Cardiac fibroblast (primary cell): ENCODE data around the gene UFSP1.

Source experiments
- DNase-seq, 2 donors: peaks; one replicate each; pipeline versions ENCODE4 v3.0.0 to v3.0.0-alpha.2; 2010; ENCODE audit warnings: low read depth in 2 of 2
- H3K4me3 ChIP-seq, 2 donors: replicated peaks in 1 of 2; 1 replicate in 1 of 2; 2 replicates in 1 of 2; pipeline ENCODE4 v1.5.1; 2011; ENCODE audit warnings: low read depth in 2 of 2, low read length in 2 of 2, mild to moderate bottlenecking in 2 of 2, moderate library complexity in 1 of 2
- CTCF ChIP-seq: IDR thresholded peaks from one replicate; pipeline ENCODE4 v1.5.1; 2011; ENCODE audit warnings: low read depth, mild to moderate bottlenecking, low read length, inconsistent platforms

Gene UFSP1

GRCh38 chr7:100900978-100901377 is 11.5 kb upstream of the UFSP1 start:
- H3K4me3 ChIP-seq, result no peak overlapping the region
- TF ChIP-seq CTCF, result no peak
- no peak for DNase-seq

- H3K4me3 ChIP-seq, result no peak overlapping the region
- DNase-seq, result no peak
- TF ChIP-seq CTCF, result no peak
Observed at GRCh38 chr7:100899432-100899831, 9.9 kb upstream of the UFSP1 start.

GRCh38 chr7:100897772-100898454 is 8.4 kb upstream of the UFSP1 start:
- no peak for DNase-seq
- no peak overlapping the region for H3K4me3 ChIP-seq
- TF ChIP-seq CTCF, result no peak

GRCh38 chr7:100896732-100897608 is 7.5 kb upstream of the UFSP1 start:
- peak; percentile 65 for TF ChIP-seq CTCF
- no peak overlapping the region for H3K4me3 ChIP-seq
- DNase-seq, result no peak

GRCh38 chr7:100895956-100896731 is 6.6 kb upstream of the UFSP1 start:
- no peak overlapping the region for H3K4me3 ChIP-seq
- DNase-seq, result no peak
- no peak for TF ChIP-seq CTCF

GRCh38 chr7:100895701-100895955 is 6.1 kb upstream of the UFSP1 start, which contains the start of gene ACHE:
TSS of gene ACHE (minus strand) at chr7:100895888. CDS start at chr7:100894232, 1,656 bp downstream.
- DNase-seq, result no peak
- no peak for TF ChIP-seq CTCF
- peak within 1 kb of the TSS; percentile 40 to 44 for H3K4me3 ChIP-seq
